ENCODE data around the gene DPY19L2. TPM values are rescaled to one million over a fixed set of nuclear protein-coding genes. Genes with fewer than 3 reads are reported as not detected.
A peak's percentile ranks its signal among the peaks of the same experiment; 100 is the strongest.
"Not testable (repeated sequence)": the region's sequence is repeated elsewhere in the genome, so short reads cannot be mapped to it uniquely, and the experiment has no call there.

Gene DPY19L2
- total RNA-seq, 1 donor from 2014 or later = under 0.01 TPM

DNA sequence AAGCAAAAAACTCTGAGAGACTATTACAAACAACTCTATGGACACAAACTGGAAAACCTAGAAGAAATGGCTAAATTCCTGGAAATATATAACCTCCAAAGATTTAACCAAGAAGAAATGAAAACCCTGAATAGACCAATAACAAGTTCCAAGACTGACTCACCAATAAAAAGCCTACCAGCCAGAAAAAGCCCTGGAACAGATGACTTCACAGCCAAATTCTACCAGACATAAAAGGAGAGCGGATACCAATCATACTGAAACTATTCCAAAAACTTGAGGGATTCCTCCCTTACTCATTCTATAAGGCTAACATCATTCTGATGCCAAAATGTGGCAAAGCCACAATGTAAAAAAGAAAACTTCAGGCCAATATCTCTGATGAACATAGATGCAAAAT lies 18.8 kb downstream of the DPY19L2 start:
- DNase-seq (ENCODE audit: low read depth); FAIRE-seq; H3K4me3 ChIP-seq (ENCODE audit: low read depth, low read length); H3K27me3 ChIP-seq (ENCODE audit: control insufficient read depth, insufficient read depth, low read length); H3K36me3 ChIP-seq (ENCODE audit: control insufficient read depth, insufficient read depth, low read length): not testable (repeated sequence)

DNA sequence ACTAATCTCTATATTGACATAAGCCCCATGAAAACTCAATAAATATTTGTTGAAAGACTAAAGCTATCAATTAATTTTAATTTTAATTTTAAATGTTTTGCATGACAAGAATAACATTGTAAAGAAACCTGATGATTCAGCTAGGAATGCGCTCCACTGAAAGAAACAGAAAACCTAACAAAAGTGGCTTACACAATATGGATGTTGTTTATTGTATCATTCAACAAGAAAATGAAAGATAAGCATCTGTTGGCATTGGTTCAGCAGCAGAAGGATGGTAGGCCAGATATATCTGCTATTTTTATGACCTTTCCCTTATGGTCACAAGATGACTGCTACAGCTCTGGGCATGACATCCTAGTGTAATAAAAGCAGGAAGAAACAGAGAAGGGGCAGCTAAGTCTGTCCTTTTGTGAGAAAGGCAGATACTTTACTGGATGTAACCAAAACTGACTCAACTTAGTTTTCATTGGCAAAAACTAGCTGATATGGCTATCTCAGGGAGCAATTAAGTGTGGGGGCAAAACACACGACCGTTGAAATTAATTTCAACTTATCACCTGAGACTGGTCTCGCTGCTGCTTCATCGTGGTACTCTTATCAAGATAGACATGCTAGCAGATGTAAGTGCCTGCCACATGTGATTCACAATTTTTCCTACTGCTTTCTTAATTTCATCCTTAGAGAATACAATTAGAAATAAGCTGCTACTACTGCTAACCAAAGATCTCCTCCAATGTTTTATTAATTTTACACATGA lies 24.7 kb downstream of the DPY19L2 start:
- DNase-seq (ENCODE audit: low read depth); H3K27me3 ChIP-seq (ENCODE audit: control insufficient read depth, insufficient read depth, low read length); H3K36me3 ChIP-seq (ENCODE audit: control insufficient read depth, insufficient read depth, low read length); H3K4me3 ChIP-seq (ENCODE audit: low read depth, low read length); FAIRE-seq: not testable (repeated sequence)

DNA sequence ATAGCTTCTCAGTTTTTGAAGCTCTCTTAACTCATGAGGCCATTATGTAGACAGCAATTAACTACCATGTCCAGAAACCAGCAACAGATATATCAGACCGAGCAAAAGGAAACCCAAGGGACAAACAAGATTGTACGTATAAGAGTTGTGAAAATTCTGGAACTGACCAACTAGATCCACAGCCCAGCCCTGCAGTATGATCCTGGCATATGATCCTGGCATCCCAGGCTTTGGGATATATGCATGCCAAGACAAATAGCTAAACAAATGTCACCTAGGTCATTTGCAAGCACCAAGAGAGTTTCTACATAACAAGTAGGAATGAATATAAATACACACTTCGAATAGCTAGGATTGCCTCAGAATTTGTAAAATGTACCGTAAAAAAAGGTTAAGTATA lies 44.0 kb downstream of the DPY19L2 start:
- H3K36me3 ChIP-seq (ENCODE audit: control insufficient read depth, insufficient read depth, low read length); H3K4me3 ChIP-seq (ENCODE audit: low read depth, low read length); H3K27me3 ChIP-seq (ENCODE audit: control insufficient read depth, insufficient read depth, low read length); FAIRE-seq; DNase-seq (ENCODE audit: low read depth): not testable (repeated sequence)

DNA sequence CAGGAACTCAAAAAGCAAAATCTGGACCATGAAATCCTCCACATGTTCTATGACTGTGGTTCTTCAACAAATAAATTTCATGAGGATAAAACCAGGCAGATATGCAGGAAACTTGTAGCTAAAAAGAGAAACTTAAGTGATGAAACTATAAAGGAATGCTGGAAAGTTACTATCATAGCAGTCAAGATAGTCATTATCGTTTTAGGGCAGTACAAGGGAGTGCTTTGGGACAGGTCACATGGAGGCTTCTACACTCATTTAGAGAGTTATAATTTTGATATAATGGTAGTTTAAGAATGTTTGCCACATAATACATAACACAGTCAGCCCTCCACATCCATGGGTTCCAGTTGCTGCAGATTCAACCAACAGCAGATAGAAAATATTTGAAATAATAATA lies 52.7 kb downstream of the DPY19L2 start:
- H3K27me3 ChIP-seq (ENCODE audit: control insufficient read depth, insufficient read depth, low read length); H3K4me3 ChIP-seq (ENCODE audit: low read depth, low read length); H3K36me3 ChIP-seq (ENCODE audit: control insufficient read depth, insufficient read depth, low read length); DNase-seq (ENCODE audit: low read depth); FAIRE-seq: not testable (repeated sequence)

DNA sequence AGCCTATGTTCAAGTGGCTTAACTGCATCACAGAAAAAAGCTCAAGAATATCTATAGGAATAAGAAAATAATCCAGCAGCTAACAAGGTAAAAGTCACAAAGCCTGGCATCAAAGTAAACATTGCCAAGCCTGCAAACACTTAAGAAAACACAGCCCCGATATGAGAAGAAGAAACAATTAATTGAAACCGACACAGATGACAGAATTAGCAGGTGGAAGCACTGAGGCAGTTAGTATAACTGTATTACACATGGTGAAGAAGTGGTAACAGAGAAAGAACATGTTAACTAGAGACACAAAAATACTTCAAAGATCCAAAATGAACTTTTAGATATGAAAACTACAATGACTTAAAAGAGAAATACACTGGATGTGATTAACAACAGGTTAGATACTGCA lies 57.0 kb downstream of the DPY19L2 start:
- DNase-seq (ENCODE audit: low read depth); H3K4me3 ChIP-seq (ENCODE audit: low read depth, low read length); H3K27me3 ChIP-seq (ENCODE audit: control insufficient read depth, insufficient read depth, low read length); FAIRE-seq; H3K36me3 ChIP-seq (ENCODE audit: control insufficient read depth, insufficient read depth, low read length): not testable (repeated sequence)

DNA sequence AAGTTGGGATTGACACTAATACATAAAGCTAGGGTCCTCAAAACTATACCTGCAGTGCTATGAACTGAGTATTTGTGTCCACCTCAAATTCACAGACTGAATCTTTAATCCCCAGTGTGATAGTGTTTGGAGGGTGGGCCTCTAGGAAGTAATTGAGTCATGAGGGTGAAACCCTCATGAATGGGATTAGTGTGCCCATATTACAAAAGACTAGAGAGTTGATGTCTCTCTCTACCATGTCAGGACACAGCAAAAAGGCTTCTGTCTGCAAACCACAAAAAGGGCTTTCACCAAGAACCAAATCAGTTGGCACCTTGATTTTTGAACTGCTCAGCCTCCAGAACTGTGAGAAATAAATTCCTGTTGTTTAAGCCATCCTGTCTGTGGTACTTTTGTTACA lies 59.0 kb downstream of the DPY19L2 start:
- not testable (repeated sequence) for H3K4me3 ChIP-seq (ENCODE audit: low read depth, low read length); H3K27me3 ChIP-seq (ENCODE audit: control insufficient read depth, insufficient read depth, low read length); H3K36me3 ChIP-seq (ENCODE audit: control insufficient read depth, insufficient read depth, low read length); FAIRE-seq
- peak; percentile 12 for DNase-seq (ENCODE audit: low read depth)

DNA sequence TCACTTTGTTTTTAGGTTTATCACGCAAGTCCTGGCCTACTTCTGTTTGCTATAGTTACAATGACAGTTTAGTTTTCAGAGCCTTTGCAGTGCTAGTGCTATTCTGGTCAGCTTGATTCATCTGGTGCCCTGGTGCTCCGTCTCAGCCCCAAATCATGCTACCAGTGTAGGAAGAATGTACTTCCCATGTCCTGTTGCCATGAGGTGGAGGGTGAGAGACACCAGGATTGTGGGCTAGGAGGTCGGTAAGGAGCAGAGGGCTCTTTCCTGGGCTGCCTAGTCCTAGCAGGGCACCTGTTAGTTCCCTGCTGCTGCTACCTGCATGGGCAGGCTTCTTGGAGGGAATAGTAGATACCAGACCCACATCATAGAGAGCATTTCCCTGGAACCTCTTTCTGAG lies 63.3 kb downstream of the DPY19L2 start:
- not testable (repeated sequence) for DNase-seq (ENCODE audit: low read depth); H3K4me3 ChIP-seq (ENCODE audit: low read depth, low read length); H3K27me3 ChIP-seq (ENCODE audit: control insufficient read depth, insufficient read depth, low read length); H3K36me3 ChIP-seq (ENCODE audit: control insufficient read depth, insufficient read depth, low read length); FAIRE-seq

DNA sequence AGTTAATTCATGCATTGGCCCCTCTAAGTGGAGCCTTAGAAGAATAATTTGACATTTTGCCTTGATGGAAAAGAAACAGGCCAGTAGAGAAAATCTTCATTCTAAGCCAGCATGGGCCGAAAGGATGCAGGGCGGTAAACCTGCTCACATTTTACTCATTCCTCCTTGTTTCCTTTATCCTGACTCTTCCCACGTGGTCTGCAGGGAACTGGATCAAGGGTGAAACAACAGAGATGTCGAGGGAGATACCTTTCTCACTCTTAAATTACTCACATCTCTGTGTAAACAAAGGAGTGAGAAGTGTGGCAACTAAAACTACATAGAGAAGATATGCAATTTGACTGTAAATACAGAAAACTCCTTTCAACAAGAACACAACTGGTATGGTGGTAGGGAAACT lies 73.5 kb downstream of the DPY19L2 start:
- DNase-seq (ENCODE audit: low read depth) = peak; percentile 70
- not testable (repeated sequence) for H3K27me3 ChIP-seq (ENCODE audit: control insufficient read depth, insufficient read depth, low read length); FAIRE-seq; H3K4me3 ChIP-seq (ENCODE audit: low read depth, low read length); H3K36me3 ChIP-seq (ENCODE audit: control insufficient read depth, insufficient read depth, low read length)

DNA sequence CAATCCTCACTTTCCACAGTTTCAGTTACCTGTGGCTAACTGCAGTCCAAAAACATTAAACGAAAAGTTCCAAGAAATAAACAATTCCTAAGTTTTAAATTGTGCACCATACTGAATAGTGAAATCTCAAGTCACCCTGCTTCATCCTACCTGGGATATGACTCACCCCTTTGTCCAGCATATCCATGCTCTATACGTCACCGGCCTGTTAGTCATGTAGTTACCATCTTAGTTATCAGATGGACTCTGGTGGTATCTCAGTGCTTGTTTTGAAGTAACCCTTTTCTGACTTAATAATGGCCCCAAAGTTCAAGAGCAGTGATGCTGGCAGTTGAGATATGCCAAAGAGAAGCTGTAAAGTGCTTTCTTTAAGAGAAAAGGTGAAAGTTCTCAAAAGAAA lies 83.9 kb downstream of the DPY19L2 start:
- not testable (repeated sequence) for FAIRE-seq; H3K4me3 ChIP-seq (ENCODE audit: low read depth, low read length); H3K27me3 ChIP-seq (ENCODE audit: control insufficient read depth, insufficient read depth, low read length); H3K36me3 ChIP-seq (ENCODE audit: control insufficient read depth, insufficient read depth, low read length)
- DNase-seq (ENCODE audit: low read depth) = peak; percentile 82

DNA sequence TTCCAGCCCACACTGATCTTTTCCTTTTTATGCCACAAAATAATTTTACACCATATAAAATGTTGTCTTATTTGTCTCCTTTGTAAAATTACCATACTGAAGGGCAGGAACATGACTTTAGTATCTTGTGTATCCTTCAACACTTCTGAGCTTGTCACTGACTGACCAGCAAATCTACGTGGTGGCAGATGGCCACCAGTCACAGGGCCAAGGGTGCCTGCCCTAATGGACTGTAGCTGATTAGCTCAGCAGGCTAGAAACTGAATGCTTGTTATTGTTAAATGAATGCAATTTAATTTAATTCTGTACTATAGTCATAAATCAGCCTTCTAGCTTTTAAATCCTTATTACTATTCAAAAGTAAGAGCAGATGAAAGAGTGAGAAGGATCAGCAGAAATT lies 85.0 kb downstream of the DPY19L2 start:
- FAIRE-seq; DNase-seq (ENCODE audit: low read depth); H3K27me3 ChIP-seq (ENCODE audit: control insufficient read depth, insufficient read depth, low read length); H3K4me3 ChIP-seq (ENCODE audit: low read depth, low read length); H3K36me3 ChIP-seq (ENCODE audit: control insufficient read depth, insufficient read depth, low read length): not testable (repeated sequence)

DNA sequence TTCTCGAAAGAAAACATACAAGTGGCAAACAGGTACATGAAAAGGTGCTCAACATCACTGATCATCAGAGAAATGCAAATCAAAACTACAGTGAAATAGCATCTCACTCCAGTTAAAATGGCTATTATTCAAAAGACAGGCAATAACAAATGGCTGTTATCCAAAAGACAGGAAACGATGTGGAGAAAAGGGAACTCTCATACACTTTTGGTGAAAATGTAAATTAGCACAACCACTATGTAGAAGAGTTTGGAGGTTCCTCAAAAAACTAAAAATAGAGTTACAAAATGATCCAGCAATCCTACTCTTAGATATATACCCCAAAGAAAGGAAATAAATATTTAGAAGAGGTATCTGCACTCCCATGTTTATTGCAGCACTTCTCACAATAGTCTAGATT lies 90.7 kb downstream of the DPY19L2 start:
- not testable (repeated sequence) for H3K4me3 ChIP-seq (ENCODE audit: low read depth, low read length); H3K36me3 ChIP-seq (ENCODE audit: control insufficient read depth, insufficient read depth, low read length); DNase-seq (ENCODE audit: low read depth); FAIRE-seq; H3K27me3 ChIP-seq (ENCODE audit: control insufficient read depth, insufficient read depth, low read length)

DNA sequence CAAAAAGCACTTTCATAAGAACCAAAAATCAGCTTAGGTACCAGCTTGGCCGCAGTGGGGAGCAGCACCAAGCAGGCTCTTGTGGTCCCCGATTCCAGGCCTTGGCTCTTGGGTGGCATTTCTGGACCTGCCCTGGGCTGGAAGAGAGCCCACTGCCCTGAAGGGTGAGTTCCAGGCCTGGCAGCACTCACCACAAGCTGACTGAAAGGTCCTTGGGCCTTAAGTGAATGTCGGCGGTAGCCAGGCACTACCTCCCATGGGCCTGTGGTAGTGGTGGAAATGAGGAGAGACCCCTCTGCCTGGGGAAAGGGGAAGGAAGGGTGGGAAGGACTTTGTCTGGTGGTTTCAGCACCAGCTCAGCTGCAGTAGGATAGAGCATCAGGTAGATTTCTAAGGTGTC lies 96.3 kb downstream of the DPY19L2 start:
- H3K27me3 ChIP-seq (ENCODE audit: control insufficient read depth, insufficient read depth, low read length); DNase-seq (ENCODE audit: low read depth); H3K36me3 ChIP-seq (ENCODE audit: control insufficient read depth, insufficient read depth, low read length); FAIRE-seq; H3K4me3 ChIP-seq (ENCODE audit: low read depth, low read length): not testable (repeated sequence)

DNA sequence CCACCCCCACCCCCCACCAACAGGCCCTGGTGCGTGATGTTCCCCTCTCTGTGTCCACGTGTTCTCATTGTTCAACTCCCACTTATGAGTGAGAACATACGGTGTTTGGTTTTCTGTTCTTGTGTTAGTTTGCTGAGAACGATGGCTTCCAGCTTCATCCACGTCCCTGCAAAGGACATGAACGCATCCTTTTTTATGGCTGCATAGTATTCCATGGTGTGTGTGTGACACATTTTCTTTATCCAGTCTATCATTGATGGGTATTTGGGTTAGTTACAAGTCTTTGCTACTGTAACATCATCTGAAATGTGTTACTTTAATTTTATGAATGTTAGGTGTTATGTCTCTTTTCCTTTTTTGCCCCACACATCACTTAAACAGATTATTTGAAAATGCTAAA lies 109.8 kb downstream of the DPY19L2 start:
- H3K4me3 ChIP-seq (ENCODE audit: low read depth, low read length); DNase-seq (ENCODE audit: low read depth); FAIRE-seq; H3K27me3 ChIP-seq (ENCODE audit: control insufficient read depth, insufficient read depth, low read length); H3K36me3 ChIP-seq (ENCODE audit: control insufficient read depth, insufficient read depth, low read length): not testable (repeated sequence)

DNA sequence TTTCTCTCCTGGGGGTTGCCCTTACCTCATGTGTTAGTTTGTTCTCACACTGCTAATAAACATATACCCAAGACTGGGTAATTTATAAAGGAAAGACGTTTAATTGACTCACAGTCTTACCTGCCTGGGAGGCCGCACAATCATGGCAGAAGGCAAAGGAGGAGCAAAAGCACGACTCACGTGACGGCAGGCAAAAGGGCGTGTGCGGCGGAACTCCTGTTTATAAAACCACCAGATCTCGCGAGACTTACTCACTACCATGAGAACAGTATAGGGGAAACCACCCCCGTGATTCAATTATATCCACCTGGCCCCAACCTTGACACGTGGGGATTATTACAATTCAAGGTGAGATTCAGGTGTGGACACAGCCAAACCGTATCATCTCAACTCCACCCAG lies 116.9 kb downstream of the DPY19L2 start:
- not testable (repeated sequence) for H3K4me3 ChIP-seq (ENCODE audit: low read depth, low read length); H3K27me3 ChIP-seq (ENCODE audit: control insufficient read depth, insufficient read depth, low read length); H3K36me3 ChIP-seq (ENCODE audit: control insufficient read depth, insufficient read depth, low read length); FAIRE-seq; DNase-seq (ENCODE audit: low read depth)

DNA sequence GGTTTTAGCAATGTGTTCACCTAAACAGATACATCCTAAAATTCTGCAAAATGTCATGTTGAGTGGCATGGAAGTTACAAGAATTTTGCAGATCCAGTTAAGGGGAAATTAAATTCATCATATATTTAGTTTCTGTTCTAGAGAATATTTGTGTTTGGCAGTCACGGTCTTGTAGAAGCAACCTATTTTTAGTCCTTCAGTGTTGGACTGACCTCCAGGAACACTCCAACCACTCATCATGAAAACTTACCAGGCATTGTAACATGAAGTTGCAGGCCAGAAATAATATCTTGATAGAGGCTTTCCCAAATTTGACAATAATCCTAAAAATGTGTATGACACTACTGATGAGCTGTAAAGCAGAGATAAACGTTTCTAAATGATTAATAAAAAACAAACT lies 119.3 kb downstream of the DPY19L2 start:
- DNase-seq (ENCODE audit: low read depth); H3K27me3 ChIP-seq (ENCODE audit: control insufficient read depth, insufficient read depth, low read length); H3K36me3 ChIP-seq (ENCODE audit: control insufficient read depth, insufficient read depth, low read length); FAIRE-seq; H3K4me3 ChIP-seq (ENCODE audit: low read depth, low read length): not testable (repeated sequence)

Data from bronchial epithelial cell (primary cell).